Breast epithelium (tissue), 3 donors: ENCODE data around the gene PCDHGA1.

Experiments
- CTCF ChIP-seq, 3 donors: fragments of 450-650 bp; IDR thresholded peaks; one replicate each; pipeline ENCODE4 v1.5.1; 2016 to 2017; ENCODE audit warnings: antibody characterized with exemption in 3 of 3, mild to moderate bottlenecking in 3 of 3, moderate library complexity in 3 of 3
- POLR2A ChIP-seq: fragments of 450-650 bp; IDR thresholded peaks from one replicate; pipeline ENCODE4 v1.6.1; 2016; ENCODE audit warnings: antibody characterized with exemption, mild to moderate bottlenecking, moderate library complexity
- POLR2AphosphoS5 ChIP-seq, 3 donors: sonication (generic); formaldehyde crosslinking; IDR thresholded peaks; one replicate each; pipeline ENCODE4 v1.6.1; 2017; ENCODE audit warnings: antibody characterized with exemption in 3 of 3

GRCh38 chr5:141319699-141320098 is 10.6 kb upstream of the PCDHGA1 start:
- TF ChIP-seq POLR2AphosphoS5 (IDR thresholded peaks at IDR 0.05) (no peak), CTCF (IDR thresholded peaks at IDR 0.05) (no peak), POLR2A (no peak)
